COLO668 (cell line): ENCODE measurements around the gene CYTH3.
"Not testable (repeated sequence)": the region's sequence is repeated elsewhere in the genome, so short reads cannot be mapped to it uniquely, and the experiment has no call there.

Experiments used
- DNase-seq: peaks from one replicate; lab custom pipeline; 2025; ENCODE audit not compliant: unreplicated experiment; lab: John Stamatoyannopoulos, UW

The CYTH3 gene

DNA sequence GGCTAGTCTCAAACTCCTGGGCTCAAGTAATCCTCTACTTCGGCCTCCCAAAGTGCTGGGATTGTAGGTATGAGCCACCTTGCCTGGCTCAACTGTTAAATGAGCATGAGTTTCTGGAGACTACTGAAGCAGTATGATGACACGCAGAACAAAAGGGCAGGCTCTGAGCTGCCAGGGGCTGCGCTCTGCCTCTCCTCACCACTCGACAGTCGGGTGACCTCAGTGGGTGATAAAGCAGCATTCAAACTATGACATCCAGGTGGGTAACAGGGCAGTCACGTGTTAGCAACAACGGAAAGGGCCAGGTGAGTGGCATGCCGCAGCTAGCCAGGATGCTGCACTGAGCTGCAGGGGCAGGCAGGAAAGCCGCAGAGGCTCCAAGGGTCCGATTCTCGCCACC lies 71.5 kb downstream of the CYTH3 start:
- no peak for DNase-seq

GRCh38 chr7:6198689-6199595 lies 73.5 kb downstream of the CYTH3 start:
- no peak for DNase-seq

DNA sequence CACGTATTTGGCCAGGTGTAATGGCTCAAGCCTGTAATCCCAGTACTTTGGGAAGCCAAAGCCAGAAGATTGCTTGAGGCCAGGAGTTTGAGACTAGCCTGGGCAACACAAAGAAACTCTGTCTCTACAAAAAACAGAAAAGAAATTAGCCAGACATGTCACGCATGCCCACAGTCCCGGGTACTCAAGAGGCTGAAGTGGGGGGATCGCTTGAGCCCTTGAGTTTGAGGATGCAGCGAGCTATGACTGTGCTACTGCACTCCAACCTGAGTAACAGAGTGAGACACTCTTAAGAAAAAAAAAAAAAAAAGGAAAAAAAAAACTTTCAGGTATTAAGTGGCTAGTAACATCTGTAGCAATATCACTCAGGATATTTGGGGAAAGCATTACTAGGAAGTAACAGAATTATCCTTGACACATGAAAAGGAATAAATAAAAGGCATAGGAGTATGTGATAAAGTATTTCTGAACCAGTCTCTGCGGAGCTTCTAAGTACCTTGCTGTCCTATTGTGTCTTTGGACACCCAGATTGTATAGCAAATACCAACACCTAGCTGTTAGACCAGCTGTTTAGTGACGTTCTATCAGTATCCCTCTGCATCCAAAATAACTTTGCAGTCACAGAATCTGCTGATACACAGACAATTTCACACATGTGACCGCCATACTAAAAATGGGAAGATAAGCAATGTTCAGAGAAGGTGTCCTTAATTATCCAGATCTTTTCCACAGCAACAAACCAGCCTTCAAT lies 74.4 kb downstream of the CYTH3 start:
- no peak for DNase-seq

GRCh38 chr7:6193709-6194108 lies 78.7 kb downstream of the CYTH3 start:
- no peak for DNase-seq

DNA sequence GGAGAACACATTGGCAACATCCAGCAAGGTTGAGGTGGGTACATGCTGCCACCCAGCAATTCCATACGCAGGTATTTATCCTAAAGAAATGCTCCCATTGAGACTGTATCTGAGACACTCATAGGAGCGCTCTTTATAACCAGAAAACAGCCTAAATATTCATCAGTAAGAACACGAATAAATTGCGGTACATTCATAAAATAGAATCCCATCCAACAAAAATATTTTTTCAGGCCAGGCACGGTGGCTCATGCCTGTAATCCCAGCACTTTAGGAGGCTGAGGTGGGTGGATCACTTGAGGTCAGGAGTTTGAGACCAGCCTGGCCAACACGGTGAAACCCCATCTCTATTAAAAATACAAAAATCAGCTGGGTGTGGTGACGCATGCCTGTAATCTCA lies 81.9 kb downstream of the CYTH3 start:
- not testable (repeated sequence) for DNase-seq

DNA sequence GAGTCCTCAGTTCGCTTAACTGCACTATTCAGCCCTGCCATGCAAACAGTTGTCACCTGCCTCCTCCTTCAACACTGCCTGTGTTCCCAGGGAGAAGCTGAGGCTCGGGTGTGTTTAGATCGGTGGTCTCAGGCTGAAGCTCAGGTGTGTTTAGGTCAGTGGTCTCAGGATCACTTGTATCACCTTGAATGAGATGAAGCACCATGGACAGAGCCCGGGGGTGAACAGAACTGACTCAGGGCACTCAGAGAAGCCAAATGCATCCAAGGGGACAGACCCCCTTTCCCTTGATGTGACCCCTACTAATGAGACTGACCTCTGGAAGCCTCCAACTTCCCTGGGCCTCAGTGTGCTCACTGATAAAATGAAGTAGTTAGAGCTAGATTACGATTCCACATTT lies 84.0 kb downstream of the CYTH3 start:
- DNase-seq, result no peak

- DNase-seq, result no peak
These were observed 85.8 kb downstream of the CYTH3 start for GRCh38 chr7:6186577-6186976.

DNA sequence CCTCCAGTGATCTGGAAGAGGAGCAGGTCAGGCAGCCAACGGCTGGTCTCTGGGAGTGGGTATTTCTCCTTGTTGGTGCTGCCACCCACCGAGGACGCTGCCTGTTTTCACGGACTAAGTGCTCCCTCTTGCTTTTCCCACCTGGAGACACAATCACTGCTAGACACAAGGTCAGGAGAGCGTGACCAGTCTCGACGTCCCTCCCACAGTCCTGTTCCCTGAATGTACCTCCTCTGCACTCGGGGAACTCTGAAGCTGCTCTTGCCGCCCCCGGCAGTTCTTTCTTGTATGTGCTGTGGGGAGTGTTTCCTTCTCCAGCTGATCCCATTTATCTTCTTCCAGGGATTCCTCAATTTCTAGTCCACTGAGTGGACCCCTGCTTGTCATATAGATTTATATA lies 89.4 kb downstream of the CYTH3 start:
- DNase-seq, result no peak

GRCh38 chr7:6181136-6181535 lies 91.3 kb downstream of the CYTH3 start:
- DNase-seq, result no peak

GRCh38 chr7:6180344-6180725 lies 92.1 kb downstream of the CYTH3 start:
- DNase-seq, result no peak

GRCh38 chr7:6179620-6180343 lies 92.6 kb downstream of the CYTH3 start:
- DNase-seq, result no peak

DNA sequence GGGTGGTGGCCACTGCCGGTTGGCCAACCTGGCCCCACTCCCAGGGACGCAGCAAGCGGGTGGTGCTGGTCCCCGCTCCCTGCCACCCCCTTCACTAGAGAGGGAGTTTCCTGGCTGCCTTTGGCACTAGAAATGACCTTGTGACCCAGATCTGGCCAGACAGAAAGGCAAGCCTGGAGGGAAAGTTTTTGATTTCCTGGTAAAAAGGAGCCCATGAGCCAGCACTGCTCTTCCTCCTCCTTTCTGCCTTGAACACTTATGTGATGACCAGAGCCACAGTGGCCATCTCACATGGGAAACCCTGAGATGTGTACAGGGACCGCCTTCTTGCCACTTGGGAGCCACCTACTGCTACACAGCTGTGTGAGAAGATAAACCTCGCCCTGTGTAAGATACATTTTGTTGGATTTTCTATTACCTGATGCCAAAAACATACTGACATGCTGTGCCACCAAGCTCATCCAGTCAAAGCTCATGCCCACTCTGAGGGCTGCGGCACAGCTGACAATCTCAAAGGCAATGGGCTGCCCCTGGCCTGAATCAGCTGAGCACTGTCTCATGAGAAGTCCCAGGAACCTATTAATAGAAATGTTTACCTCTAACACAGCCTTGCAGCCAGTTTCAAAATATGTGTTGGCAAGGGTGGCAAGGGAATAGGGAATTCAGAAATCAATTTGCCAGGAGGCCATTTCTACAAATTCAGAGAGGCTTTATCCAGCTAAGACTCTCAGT lies 94.0 kb downstream of the CYTH3 start:
- no peak for DNase-seq

GRCh38 chr7:6175645-6176044 lies 96.8 kb downstream of the CYTH3 start:
- no peak for DNase-seq

- DNase-seq, result no peak
These were observed 99.5 kb downstream of the CYTH3 start for GRCh38 chr7:6172910-6173295.

DNA sequence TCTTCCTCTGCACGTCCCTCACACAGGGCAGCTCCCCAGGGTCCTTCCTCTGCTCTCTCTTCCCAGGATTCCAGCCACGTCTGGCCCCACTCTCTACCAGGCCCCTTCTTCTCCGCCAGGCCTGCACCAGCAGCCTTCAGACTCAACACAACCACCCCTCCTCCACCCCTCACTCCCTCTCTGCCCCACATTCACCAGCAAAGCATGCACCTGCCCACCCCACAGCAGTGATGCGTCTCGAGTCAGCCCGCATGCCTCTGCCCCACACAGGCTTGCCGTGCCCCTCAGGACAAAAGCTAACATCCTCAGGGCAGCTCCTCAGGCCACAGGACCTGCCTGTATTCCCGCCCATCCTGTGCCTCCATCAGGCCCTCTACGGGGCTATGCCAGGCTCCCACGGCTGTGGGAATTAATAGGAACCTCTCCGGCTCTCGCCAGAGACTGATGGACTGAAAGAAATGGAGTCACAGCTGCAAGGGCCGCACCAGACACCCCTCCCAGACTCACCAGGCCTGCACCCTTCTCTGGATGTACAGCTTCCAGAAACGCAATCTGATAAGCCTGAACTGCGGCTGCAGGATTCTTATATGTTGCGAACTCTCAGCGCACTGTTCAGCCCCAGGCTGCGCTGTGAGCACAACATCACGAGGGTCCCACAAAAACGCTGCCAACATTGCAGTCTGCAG lies 100.1 kb downstream of the CYTH3 start:
- no peak for DNase-seq

GRCh38 chr7:6171532-6172223 lies 100.7 kb downstream of the CYTH3 start:
- DNase-seq, result no peak

DNA sequence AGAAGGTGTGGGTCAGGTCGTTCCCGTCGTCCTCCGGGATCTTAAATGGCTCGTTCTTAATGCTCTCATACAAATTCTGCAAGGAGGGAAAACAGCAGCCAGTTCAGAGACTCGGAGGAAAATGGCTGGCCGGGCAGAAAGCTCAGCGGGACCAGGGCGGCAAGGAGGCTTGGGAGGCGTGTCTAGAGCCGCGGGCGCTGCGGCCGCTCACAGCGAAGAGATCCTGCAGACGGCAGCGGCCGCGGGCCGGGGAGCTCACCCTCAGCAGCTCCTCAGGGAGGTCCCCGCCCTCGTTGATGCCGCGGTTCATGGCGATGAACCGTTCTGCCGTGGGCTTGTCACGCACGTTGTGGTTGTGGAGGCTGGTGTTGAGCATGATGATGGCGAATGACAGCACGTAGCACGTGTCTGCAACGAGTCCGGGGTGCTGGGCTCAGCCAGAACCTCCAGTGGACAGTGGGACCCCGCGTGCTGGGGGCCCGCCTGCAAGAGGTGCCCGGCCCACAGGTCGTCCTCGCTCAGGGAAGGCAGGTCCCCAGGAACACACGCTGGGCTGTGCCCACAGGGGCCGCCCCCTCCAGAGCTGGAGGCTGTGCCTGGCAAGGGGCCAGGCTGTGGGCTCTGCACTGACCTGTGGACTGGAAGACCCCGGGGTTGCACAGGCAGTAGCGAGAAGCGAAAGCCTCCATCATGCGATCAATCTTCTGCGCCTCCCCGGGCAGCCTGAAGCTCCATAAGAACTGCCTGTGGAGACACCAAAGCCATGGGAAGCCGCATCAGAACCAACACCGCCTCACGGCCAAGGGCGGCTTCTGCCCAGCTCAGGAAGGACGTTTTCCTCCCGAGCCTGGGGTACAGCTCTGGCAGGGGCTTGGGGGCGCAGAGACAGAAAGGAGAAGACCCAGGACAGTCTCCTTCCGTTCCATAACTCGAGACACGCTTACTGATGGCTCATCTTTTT lies 101.6 kb downstream of the CYTH3 start:
- no peak for DNase-seq

GRCh38 chr7:6169805-6170520 lies 102.5 kb downstream of the CYTH3 start:
- no peak for DNase-seq
